K562 (cell line): ENCODE data around the gene TMEM120A. TPM values are rescaled to one million over a fixed set of nuclear protein-coding genes. Genes with fewer than 3 reads are reported as not detected.

Experiments used
- BHLHE40 ChIP-seq: IDR thresholded peaks from 2 replicates; pipeline ENCODE4 v1.6.1; 2011; ENCODE audit warnings: low read length, improper control_type of control experiment
- HDAC2 ChIP-seq: fragments of 450-650 bp; IDR thresholded peaks from 2 replicates; pipeline ENCODE4 v1.6.1; 2016; ENCODE audit warnings: mild to moderate bottlenecking
- MCM3 ChIP-seq: fragments of 450-650 bp; IDR thresholded peaks from 2 replicates; pipeline ENCODE4 v1.6.1; 2016
- MTA1 ChIP-seq: fragments of 450-650 bp; IDR thresholded peaks from 2 replicates; pipeline ENCODE4 v1.6.1; 2017; ENCODE audit warnings: borderline replicate concordance
- SREBF1 ChIP-seq: fragments of 150-350 bp; IDR thresholded peaks from 2 replicates; pipeline ENCODE4 v1.6.1; 2014; ENCODE audit warnings: antibody characterized with exemption, low read depth, low read length, borderline replicate concordance
- ZHX1 ChIP-seq: fragments of 150-350 bp; conservative IDR thresholded peaks from 2 replicates; pipeline ENCODE4 v1.6.1; 2014; ENCODE audit warnings: low read length
- ZKSCAN1 ChIP-seq: fragments of 150-350 bp; IDR thresholded peaks from 2 replicates; pipeline ENCODE4 v1.6.1; 2016; ENCODE audit warnings: low read depth, low read length
- ZNF318 ChIP-seq, 2 experiments: fragments of 450-650 bp; IDR thresholded peaks; 2 replicates each; pipeline ENCODE4 v1.6.1; 2016; ENCODE audit warnings: mild to moderate bottlenecking in 2 of 2, borderline replicate concordance in 1 of 2, low read depth in 1 of 2, moderate library complexity in 1 of 2
- ZNF778 ChIP-seq: fragments of 450-650 bp; formaldehyde crosslinking; IDR thresholded peaks from 2 replicates; pipeline ENCODE4 v1.4.0; 2020; ENCODE audit warnings: mild to moderate bottlenecking, moderate library complexity
- polyA plus RNA-seq, 8 experiments: library from polyadenylated mRNA; depleted of rRNA in 4 of 8; stranded (reverse) in 5 of 8; unstranded in 3 of 8; fragments of >200 nt; fragmentation: Nextera tagmentation in 2 of 8; fragmentation: Illumina TruSeq in 1 of 8; extraction: Ambion mirVana in 2 of 8; extraction: Trizol in 1 of 8; gene quantifications; 2 replicates each; pipeline versions ENCODE4 v1.2.1 to v1.2.3, GENCODE V29; 2011 to 2014; ENCODE audit warnings: inconsistent platforms in 1 of 8, missing spikeins in 1 of 8
- total RNA-seq, 7 experiments: library from RNA; depleted of rRNA in 6 of 7; stranded (reverse); fragments of >200 nt in 6 of 7; fragmentation: Illumina TruSeq in 2 of 7; extraction: Trizol in 2 of 7; gene quantifications; 2 replicates each; pipeline versions ENCODE4 v1.2.1 to v1.2.3, GENCODE V29; 2011 to 2021; ENCODE audit warnings: low replicate concordance in 1 of 7
- TF ChIP-seq, protein P1 (sequence below): fragments of 250-450 bp; sonication (Bioruptor Pico); IDR thresholded peaks from 2 replicates; pipeline ENCODE4 v1.4.0; 2020

Gene TMEM120A
- total and polyA plus RNA-seq, 9 of the 15 experiments (the other 6 are each of a cell fraction or from before 2014, with no cell fraction given): 2.3 to 90.2 (median 22.9) TPM

DNA sequence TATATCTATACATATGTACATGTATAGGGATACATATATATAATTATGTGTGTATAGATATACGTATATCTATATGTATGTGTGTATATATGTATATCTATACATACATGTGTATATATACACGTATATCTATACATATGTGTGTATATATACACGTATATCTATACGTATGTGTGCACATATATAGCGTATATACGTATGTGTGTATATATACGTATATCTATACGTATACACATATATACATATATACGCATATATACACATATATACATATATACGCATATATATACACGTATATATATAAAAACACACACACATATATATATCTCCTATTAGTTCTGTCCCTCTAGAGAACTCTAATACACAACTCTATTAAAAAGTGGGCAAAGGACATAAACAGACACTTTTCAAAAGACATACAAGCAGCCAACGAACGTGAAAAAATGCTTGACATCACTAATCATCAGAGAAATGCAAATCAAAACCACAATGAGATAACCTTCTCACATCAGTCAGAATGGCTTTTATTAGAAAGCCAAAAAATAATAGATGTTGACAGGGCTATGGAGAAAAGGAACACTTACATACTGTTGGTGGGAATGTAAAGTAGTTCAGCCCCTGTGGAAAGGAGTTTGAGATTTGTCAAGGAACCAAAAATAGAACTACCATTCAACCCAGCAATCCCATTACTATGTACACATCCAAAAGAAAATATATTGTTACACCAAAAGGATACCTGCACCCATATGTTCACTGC lies 22.0 kb upstream of the TMEM120A start (continued):
- TF ChIP-seq, protein P1, sequence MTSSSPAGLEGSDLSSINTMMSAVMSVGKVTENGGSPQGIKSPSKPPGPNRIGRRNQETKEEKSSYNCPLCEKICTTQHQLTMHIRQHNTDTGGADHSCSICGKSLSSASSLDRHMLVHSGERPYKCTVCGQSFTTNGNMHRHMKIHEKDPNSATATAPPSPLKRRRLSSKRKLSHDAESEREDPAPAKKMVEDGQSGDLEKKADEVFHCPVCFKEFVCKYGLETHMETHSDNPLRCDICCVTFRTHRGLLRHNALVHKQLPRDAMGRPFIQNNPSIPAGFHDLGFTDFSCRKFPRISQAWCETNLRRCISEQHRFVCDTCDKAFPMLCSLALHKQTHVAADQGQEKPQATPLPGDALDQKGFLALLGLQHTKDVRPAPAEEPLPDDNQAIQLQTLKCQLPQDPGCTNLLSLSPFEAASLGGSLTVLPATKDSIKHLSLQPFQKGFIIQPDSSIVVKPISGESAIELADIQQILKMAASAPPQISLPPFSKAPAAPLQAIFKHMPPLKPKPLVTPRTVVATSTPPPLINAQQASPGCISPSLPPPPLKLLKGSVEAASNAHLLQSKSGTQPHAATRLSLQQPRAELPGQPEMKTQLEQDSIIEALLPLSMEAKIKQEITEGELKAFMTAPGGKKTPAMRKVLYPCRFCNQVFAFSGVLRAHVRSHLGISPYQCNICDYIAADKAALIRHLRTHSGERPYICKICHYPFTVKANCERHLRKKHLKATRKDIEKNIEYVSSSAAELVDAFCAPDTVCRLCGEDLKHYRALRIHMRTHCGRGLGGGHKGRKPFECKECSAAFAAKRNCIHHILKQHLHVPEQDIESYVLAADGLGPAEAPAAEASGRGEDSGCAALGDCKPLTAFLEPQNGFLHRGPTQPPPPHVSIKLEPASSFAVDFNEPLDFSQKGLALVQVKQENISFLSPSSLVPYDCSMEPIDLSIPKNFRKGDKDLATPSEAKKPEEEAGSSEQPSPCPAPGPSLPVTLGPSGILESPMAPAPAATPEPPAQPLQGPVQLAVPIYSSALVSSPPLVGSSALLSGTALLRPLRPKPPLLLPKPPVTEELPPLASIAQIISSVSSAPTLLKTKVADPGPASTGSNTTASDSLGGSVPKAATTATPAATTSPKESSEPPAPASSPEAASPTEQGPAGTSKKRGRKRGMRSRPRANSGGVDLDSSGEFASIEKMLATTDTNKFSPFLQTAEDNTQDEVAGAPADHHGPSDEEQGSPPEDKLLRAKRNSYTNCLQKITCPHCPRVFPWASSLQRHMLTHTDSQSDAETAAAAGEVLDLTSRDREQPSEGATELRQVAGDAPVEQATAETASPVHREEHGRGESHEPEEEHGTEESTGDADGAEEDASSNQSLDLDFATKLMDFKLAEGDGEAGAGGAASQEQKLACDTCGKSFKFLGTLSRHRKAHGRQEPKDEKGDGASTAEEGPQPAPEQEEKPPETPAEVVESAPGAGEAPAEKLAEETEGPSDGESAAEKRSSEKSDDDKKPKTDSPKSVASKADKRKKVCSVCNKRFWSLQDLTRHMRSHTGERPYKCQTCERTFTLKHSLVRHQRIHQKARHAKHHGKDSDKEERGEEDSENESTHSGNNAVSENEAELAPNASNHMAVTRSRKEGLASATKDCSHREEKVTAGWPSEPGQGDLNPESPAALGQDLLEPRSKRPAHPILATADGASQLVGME (CRISPR knock-in tag): peak; percentile 95
- no peak for TF ChIP-seq SREBF1
- no peak for TF ChIP-seq MCM3
- no peak for TF ChIP-seq ZNF778 (CRISPR knock-in tag)
- TF ChIP-seq ZNF318 (IDR thresholded peaks at IDR 0.05; ENCODE audit: borderline replicate concordance in 1 of 2, low read depth in 1 of 2): no peak
- TF ChIP-seq ZHX1: no peak
- TF ChIP-seq ZKSCAN1: no peak
- no peak for TF ChIP-seq BHLHE40
- no peak for TF ChIP-seq MTA1
- TF ChIP-seq HDAC2: no peak
